ENCODE data around the gene ZNF845. TPM values are rescaled to one million over a fixed set of nuclear protein-coding genes. Genes with fewer than 3 reads are reported as not detected.

Gene ZNF845
- total and polyA plus RNA-seq, 2 experiments from 2014 or later, result 5.5 to 22.1 TPM

Other genes starting within 250 kb of the ZNF845 start
- 37.6 and 48.7 TPM in 2 replicates for gene ZNF160, start 230.3 kb upstream of the ZNF845 start, total RNA-seq (2014; rRNA removed; shearing (Covaris generic))
- gene ZNF160, start 230.3 kb upstream of the ZNF845 start, polyA plus RNA-seq (2016; fragmentation: Nextera tagmentation; extraction: Ambion mirVana), result 12.5 and 16.9 TPM in 2 replicates
- gene ZNF415, start 200.8 kb upstream of the ZNF845 start, total RNA-seq (2014; rRNA removed; shearing (Covaris generic)), result 3.9 and 9.3 TPM in 2 replicates
- 7.9 and 9.2 TPM in 2 replicates for gene ZNF415, start 200.8 kb upstream of the ZNF845 start, polyA plus RNA-seq (2016; fragmentation: Nextera tagmentation; extraction: Ambion mirVana)
- 10.8 and 11.9 TPM in 2 replicates for gene ZNF347, start 174.7 kb upstream of the ZNF845 start, total RNA-seq (2014; rRNA removed; shearing (Covaris generic))
- 3.4 and 4.6 TPM in 2 replicates for gene ZNF347, start 174.7 kb upstream of the ZNF845 start, polyA plus RNA-seq (2016; fragmentation: Nextera tagmentation; extraction: Ambion mirVana)
- gene ZNF665, start 140.4 kb upstream of the ZNF845 start, total RNA-seq (2014; rRNA removed; shearing (Covaris generic)), result 3.5 and 5.4 TPM in 2 replicates
- 1.9 and 3.1 TPM in 2 replicates for gene ZNF665, start 140.4 kb upstream of the ZNF845 start, polyA plus RNA-seq (2016; fragmentation: Nextera tagmentation; extraction: Ambion mirVana)
- 57.2 and 60.5 TPM in 2 replicates for gene ZNF677, start 78.9 kb upstream of the ZNF845 start, total RNA-seq (2014; rRNA removed; shearing (Covaris generic))
- 68.1 and 74.8 TPM in 2 replicates for gene ZNF677, start 78.9 kb upstream of the ZNF845 start, polyA plus RNA-seq (2016; fragmentation: Nextera tagmentation; extraction: Ambion mirVana)
- not detected in 2 replicates for gene VN1R2, start 75.5 kb upstream of the ZNF845 start, total RNA-seq (2014; rRNA removed; shearing (Covaris generic))
- gene VN1R2, start 75.5 kb upstream of the ZNF845 start, polyA plus RNA-seq (2016; fragmentation: Nextera tagmentation; extraction: Ambion mirVana), result not detected in 2 replicates
- gene VN1R4, start 66.0 kb upstream of the ZNF845 start, total RNA-seq (2014; rRNA removed; shearing (Covaris generic)), result not detected in 2 replicates
- gene VN1R4, start 66.0 kb upstream of the ZNF845 start, polyA plus RNA-seq (2016; fragmentation: Nextera tagmentation; extraction: Ambion mirVana), result not detected in 2 replicates
- gene ZNF525, start 32.0 kb downstream of the ZNF845 start, total RNA-seq (2014; rRNA removed; shearing (Covaris generic)), result 74.0 and 99.8 TPM in 2 replicates
- gene ZNF525, start 32.0 kb downstream of the ZNF845 start, polyA plus RNA-seq (2016; fragmentation: Nextera tagmentation; extraction: Ambion mirVana), result 29.5 and 39.3 TPM in 2 replicates
- 30.0 and 33.4 TPM in 2 replicates for gene ZNF765, start 61.4 kb downstream of the ZNF845 start, total RNA-seq (2014; rRNA removed; shearing (Covaris generic))
- 9.8 and 10.3 TPM in 2 replicates for gene ZNF765, start 61.4 kb downstream of the ZNF845 start, polyA plus RNA-seq (2016; fragmentation: Nextera tagmentation; extraction: Ambion mirVana)
- 35.0 and 40.1 TPM in 2 replicates for gene ZNF761, start 98.2 kb downstream of the ZNF845 start, total RNA-seq (2014; rRNA removed; shearing (Covaris generic))
- gene ZNF761, start 98.2 kb downstream of the ZNF845 start, polyA plus RNA-seq (2016; fragmentation: Nextera tagmentation; extraction: Ambion mirVana), result 13.4 and 17.1 TPM in 2 replicates
- 29.3 and 30.9 TPM in 2 replicates for gene ZNF813, start 134.0 kb downstream of the ZNF845 start, total RNA-seq (2014; rRNA removed; shearing (Covaris generic))
- 5.3 and 6.4 TPM in 2 replicates for gene ZNF813, start 134.0 kb downstream of the ZNF845 start, polyA plus RNA-seq (2016; fragmentation: Nextera tagmentation; extraction: Ambion mirVana)
- 33.7 and 36.2 TPM in 2 replicates for gene ZNF331, start 204.4 kb downstream of the ZNF845 start, total RNA-seq (2014; rRNA removed; shearing (Covaris generic))
- gene ZNF331, start 204.4 kb downstream of the ZNF845 start, polyA plus RNA-seq (2016; fragmentation: Nextera tagmentation; extraction: Ambion mirVana), result 32.7 and 46.5 TPM in 2 replicates

Data from GM23338 (cell line).